GM19328 (cell line): ENCODE measurements around the gene SHC1.

Source experiments
- ATAC-seq: cut with Tn5 transposase; IDR thresholded peaks from one replicate; pipeline ENCODE4 v1.9.1; 2021; ENCODE audit warnings: mild to moderate bottlenecking, moderate library complexity; ENCODE audit not compliant: unreplicated experiment

The SHC1 gene

DNA sequence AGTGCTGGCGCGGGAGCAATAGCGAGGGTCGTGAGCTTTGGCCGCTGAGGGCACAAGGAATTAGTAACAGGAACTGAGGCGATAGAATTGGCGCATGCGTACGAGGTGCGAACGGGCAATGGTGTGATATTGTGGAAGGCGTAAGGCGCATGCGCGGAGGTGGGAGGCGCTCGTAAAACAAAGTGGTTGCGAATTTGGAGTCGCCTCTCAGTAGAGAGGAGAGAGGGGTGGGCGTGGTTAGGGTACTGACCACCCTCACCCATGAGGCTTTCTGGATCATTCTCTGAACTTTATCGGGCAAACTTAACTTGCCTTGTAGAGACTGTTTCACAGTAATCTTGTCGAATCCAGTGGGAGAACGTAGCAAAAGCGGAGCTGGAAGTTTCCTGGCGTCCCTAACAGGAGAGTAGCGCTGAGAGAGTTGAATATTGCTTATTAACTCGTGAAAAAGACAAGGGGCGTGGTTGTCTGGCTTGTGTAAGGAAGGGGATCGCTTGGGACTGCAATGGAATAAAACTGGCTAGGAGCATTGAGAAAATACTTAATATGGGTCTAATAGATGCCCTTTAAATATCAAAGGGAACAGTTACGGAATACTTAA lies 4.4 kb upstream of the SHC1 start:
- peak; percentile 40 for ATAC-seq

- ATAC-seq = peak; percentile 74
Observed at GRCh38 chr1:154974102-154974807, 3.7 kb upstream of the SHC1 start, which contains the start of gene CKS1B. TSS of gene CKS1B (plus strand) at chr1:154974681. CDS start at chr1:154974746, 65 bp downstream.

- no peak for ATAC-seq
Observed at GRCh38 chr1:154973344-154974101, 3.0 kb upstream of the SHC1 start.

DNA sequence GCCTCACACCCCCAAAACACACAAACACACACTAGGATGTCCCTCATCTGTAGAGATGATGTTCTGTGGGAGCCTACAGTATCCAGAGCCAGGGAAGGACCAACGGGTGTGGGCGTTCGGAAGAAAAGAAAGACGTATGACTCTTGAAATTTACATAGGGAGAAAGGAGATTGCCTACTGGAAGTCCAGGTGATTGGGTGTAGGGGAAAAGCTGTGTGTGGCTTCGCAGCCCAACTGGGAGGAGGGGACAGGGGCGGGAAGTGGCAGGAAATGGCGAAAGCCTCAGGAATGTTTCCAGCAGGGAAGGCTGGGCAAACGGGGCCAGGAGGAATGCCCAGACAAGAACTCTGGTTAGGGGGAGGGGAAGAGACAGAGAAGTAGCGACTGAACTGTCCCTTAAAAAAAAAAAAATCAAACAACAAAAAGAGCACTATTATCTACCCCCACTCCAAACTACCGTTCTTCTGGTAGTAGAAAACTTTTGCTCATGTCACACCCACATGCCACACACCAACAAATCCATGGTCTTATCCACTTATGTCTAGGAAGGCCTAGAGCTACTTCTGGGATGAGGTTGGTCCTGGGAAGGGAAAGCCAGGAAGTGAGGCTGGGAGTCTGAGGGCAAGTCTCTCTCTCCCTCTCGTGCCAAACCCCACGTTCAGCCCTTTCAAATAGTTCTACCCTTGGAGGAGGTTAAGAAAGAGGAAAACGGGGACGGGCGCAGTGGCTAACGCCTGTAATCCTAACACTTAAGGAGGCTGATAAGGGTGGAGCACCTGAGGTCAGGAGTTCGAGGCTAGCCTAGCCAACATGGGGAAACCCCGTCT lies 2.2 kb upstream of the SHC1 start:
- no peak for ATAC-seq

- ATAC-seq = no peak
Observed at GRCh38 chr1:154972213-154972516, 1.6 kb upstream of the SHC1 start.

GRCh38 chr1:154971341-154971998 lies 923 bp upstream of the SHC1 start:
- no peak for ATAC-seq

- no peak for ATAC-seq
Observed at GRCh38 chr1:154969860-154970452, 591 bp downstream of the SHC1 start.

DNA sequence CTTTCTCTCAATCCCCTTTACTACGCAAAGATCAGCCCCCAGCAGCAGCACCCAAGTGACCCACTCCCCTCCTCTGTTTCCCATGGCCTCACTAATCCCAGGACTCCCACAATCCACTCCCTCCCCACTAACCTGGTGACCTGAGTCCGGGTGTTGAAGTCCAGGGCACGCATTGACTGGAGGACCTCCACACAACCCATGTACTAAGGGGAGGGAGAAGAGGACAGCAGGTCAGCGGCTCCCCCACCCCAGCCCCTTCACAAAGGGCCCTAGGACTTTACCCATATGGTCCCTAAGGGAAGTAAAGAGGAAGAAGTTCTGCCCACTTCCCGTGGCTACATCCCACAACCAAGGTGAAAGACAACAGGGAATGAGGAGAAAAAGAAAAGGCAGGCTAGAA lies 1.3 kb downstream of the SHC1 start:
- ATAC-seq = no peak

GRCh38 chr1:154968731-154969130 lies 1.8 kb downstream of the SHC1 start:
- no peak for ATAC-seq

GRCh38 chr1:154967331-154967950 lies 3.1 kb downstream of the SHC1 start:
- no peak for ATAC-seq

DNA sequence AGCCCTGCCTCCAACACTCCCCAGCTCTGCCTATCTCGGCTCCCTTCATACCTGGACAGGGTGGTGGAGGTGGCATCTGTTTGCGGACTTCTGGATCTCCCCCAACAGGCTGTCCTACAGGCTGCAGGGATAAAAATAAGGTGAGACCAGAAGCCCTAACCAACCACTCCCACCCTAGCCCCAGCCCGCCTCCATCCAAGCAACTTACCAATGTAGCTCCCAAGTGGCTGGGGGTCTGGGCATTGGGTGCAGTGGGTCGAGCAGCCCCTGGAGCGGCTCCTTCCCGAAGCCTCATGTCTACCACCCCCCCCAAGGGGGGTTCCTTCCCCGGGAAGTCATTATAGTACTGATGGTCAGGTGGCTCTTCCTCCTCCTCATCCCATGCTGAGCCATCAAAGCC lies 4.4 kb downstream of the SHC1 start:
- ATAC-seq = no peak

DNA sequence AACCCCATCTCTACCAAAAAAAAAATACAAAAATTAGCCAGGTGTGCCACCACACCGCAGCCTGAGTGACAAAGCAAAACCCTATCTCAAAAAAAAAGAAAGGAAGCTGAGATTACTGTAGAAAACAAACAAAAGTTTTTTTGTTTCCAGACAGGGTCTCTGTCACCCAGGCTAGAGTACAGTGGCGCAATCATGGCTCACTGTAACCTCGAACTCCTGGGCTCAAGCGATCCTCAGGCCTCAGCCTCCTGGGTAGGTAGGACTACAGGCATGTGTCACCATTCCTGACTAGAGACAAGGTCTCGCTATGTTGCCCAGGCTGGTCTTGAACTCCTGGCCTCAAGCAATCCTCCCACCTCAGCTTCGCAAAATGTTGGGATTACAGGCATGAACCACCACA lies 6.2 kb downstream of the SHC1 start:
- ATAC-seq = no peak

DNA sequence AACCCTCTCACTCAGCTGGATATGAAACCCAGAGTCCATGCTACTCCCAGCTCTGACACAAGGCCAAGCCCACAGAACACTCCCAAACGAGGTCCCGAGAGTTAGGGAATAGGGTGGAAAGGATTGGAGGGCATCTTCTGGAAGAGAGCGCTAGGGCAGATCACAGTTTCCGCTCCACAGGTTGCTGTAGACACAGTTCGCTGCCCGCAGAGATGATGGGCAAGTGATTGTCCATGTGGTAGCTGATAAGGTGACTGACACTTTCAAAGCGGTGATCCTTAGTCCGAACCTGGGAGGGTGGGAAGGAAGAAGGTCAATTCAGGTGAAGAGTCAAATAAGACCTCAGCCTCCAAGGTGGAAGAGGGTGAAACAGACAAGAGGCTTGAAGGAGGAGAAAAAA lies 6.9 kb downstream of the SHC1 start:
- ATAC-seq = no peak

- no peak for ATAC-seq
Observed at GRCh38 chr1:154962795-154963330, 7.7 kb downstream of the SHC1 start.

- ATAC-seq = no peak
Observed at GRCh38 chr1:154962156-154962749, 8.3 kb downstream of the SHC1 start.

GRCh38 chr1:154961207-154962155 lies 9.1 kb downstream of the SHC1 start, which contains the start of gene PYGO2:
TSS of gene PYGO2 (minus strand) at chr1:154961782. CDS start at chr1:154961576, 206 bp downstream.
- ATAC-seq = peak; percentile 70

GRCh38 chr1:154960446-154961136 lies 10.0 kb downstream of the SHC1 start:
- ATAC-seq = no peak

GRCh38 chr1:154959426-154959780 lies 11.1 kb downstream of the SHC1 start:
- ATAC-seq = no peak
